IMR-90 (cell line): Measurements from ENCODE around the gene TAF8. TPM values are rescaled to one million over a fixed set of nuclear protein-coding genes. Genes with fewer than 3 reads are reported as not detected.
"Not testable (repeated sequence)": the region's sequence is repeated elsewhere in the genome, so short reads cannot be mapped to it uniquely, and the experiment has no call there.

Experiments used
- ATAC-seq: fragments of 200-7000 bp; cut with Tn5 transposase; 2 replicates; pipeline ENCODE4 v1.9.1; 2020; ENCODE audit warnings: low read depth, mild to moderate bottlenecking, moderate library complexity
- BruUV-seq: library from RNA; stranded (reverse); fragments of 400-500 nt; replicated peaks from 2 replicates; lab custom pipeline; 2021; lab: Mats Ljungman, UMichigan
- CTCF ChIA-PET: fragments of 300-600 bp; formaldehyde crosslinking; extraction: SDS; loops from one replicate; lab custom pipeline; 2021; ENCODE audit warnings: antibody characterized with exemption; lab: Yijun Ruan, JAX
- POLR2A ChIA-PET: fragments of 300-600 bp; sonication (Branson Sonifier 250); formaldehyde crosslinking; loops from one replicate; lab custom pipeline; 2022; ENCODE audit warnings: antibody characterized with exemption; ENCODE audit not compliant: unreplicated experiment; lab: Charles Lee
- DNase-seq: peaks from one replicate; pipeline ENCODE4 v3.0.0; 2013
- H2AFZ ChIP-seq: replicated peaks from 2 replicates; pipeline ENCODE3; 2013; ENCODE audit warnings: low read length, mild to moderate bottlenecking; ENCODE audit not compliant: poor library complexity
- H2AK5ac ChIP-seq: 2 replicates; pipeline ENCODE4 v1.6.1; 2013; ENCODE audit warnings: low read depth, low read length, inconsistent platforms
- H2AK9ac ChIP-seq: replicated peaks from 2 replicates; pipeline ENCODE3; 2013; ENCODE audit warnings: mild to moderate bottlenecking, low read depth, low read length, moderate library complexity; ENCODE audit not compliant: poor library complexity
- H2BK120ac ChIP-seq: 2 replicates; pipeline ENCODE4 v1.6.1; 2013; ENCODE audit warnings: low read depth, low read length, inconsistent platforms
- H2BK15ac ChIP-seq: 3 replicates; pipeline ENCODE4 v1.6.1; 2013; ENCODE audit warnings: low read depth, low read length, inconsistent platforms
- H2BK20ac ChIP-seq: 2 replicates; pipeline ENCODE4 v1.6.1; 2013; ENCODE audit warnings: low read depth, mild to moderate bottlenecking, inconsistent platforms, low read length, moderate library complexity
- H2BK5ac ChIP-seq: 2 replicates; pipeline ENCODE4 v1.6.1; 2013; ENCODE audit warnings: mild to moderate bottlenecking, low read depth, low read length, inconsistent platforms; ENCODE audit not compliant: poor library complexity, severe bottlenecking
- H3K14ac ChIP-seq: replicated peaks from 2 replicates; pipeline ENCODE4 v1.6.1; 2013; ENCODE audit warnings: low read depth, low read length, inconsistent platforms
- H3K18ac ChIP-seq: 2 replicates; pipeline ENCODE4 v1.6.1; 2013; ENCODE audit warnings: low read depth, low read length, control low read depth
- H3K23ac ChIP-seq: 2 replicates; pipeline ENCODE4 v1.6.1; 2013; ENCODE audit warnings: low read depth, low read length, inconsistent platforms
- H3K27ac ChIP-seq: 2 replicates; pipeline ENCODE4 v1.5.1; 2013; ENCODE audit warnings: mild to moderate bottlenecking, control low read depth, low read length; ENCODE audit not compliant: insufficient read depth
- H3K27me3 ChIP-seq: 2 replicates; pipeline ENCODE4 v1.6.1; 2013; ENCODE audit warnings: low read length; ENCODE audit not compliant: control insufficient read depth, insufficient read depth
- H3K36me3 ChIP-seq: 2 replicates; pipeline ENCODE4 v1.6.1; 2013; ENCODE audit warnings: low read length, mixed read lengths; ENCODE audit not compliant: control insufficient read depth, insufficient read depth
- H3K4ac ChIP-seq: 2 replicates; pipeline ENCODE4 v1.6.1; 2013; ENCODE audit warnings: low read depth, low read length, inconsistent platforms
- H3K4me1 ChIP-seq: 2 replicates; pipeline ENCODE4 v1.6.1; 2013; ENCODE audit warnings: low read length, mixed read lengths; ENCODE audit not compliant: control insufficient read depth, insufficient read depth
- H3K4me2 ChIP-seq: 2 replicates; pipeline ENCODE4 v1.6.1; 2013; ENCODE audit warnings: low read depth, mild to moderate bottlenecking, control low read depth, low read length, moderate library complexity
- H3K4me3 ChIP-seq: 2 replicates; pipeline ENCODE4 v1.5.1; 2013; ENCODE audit warnings: low read depth, mild to moderate bottlenecking, control low read depth, low read length, moderate library complexity; ENCODE audit not compliant: insufficient read depth
- H3K56ac ChIP-seq: 2 replicates; pipeline ENCODE4 v1.6.1; 2013; ENCODE audit warnings: low read length, inconsistent platforms; ENCODE audit not compliant: insufficient read depth; ENCODE audit errors: extremely low read depth
- H3K79me1 ChIP-seq, 2 experiments: 2 replicates each; pipeline ENCODE4 v1.6.1; 2013; ENCODE audit warnings: low read length in 2 of 2, inconsistent platforms in 1 of 2, low read depth in 1 of 2
- H3K9ac ChIP-seq: 2 replicates; pipeline ENCODE4 v1.6.1; 2013; ENCODE audit warnings: low read depth, low read length, control low read depth
- H3K9me1 ChIP-seq: 2 replicates; pipeline ENCODE4 v1.6.1; 2013; ENCODE audit warnings: low read length, inconsistent platforms; ENCODE audit not compliant: insufficient read depth
- H3K9me3 ChIP-seq: 2 replicates; pipeline ENCODE4 v1.6.1; 2013; ENCODE audit warnings: low read length; ENCODE audit not compliant: control insufficient read depth, insufficient read depth
- H4K20me1 ChIP-seq: 2 replicates; pipeline ENCODE4 v1.6.1; 2013; ENCODE audit warnings: low read length, inconsistent platforms; ENCODE audit not compliant: insufficient read depth
- H4K5ac ChIP-seq: 2 replicates; pipeline ENCODE4 v1.6.1; 2013; ENCODE audit warnings: mild to moderate bottlenecking, low read depth, low read length, control low read depth
- H4K8ac ChIP-seq, 2 experiments: 2 replicates each; pipeline ENCODE4 v1.6.1; 2013; ENCODE audit warnings: low read depth in 2 of 2, low read length in 2 of 2, control low read depth in 1 of 2, inconsistent platforms in 1 of 2
- H4K91ac ChIP-seq: 2 replicates; pipeline ENCODE4 v1.6.1; 2013; ENCODE audit warnings: low read depth, low read length, inconsistent platforms; ENCODE audit not compliant: insufficient read depth
- WGBS, 2 experiments: methylation state at CpG; one replicate each; pipeline versions ENCODE4 v1.1.5 to v1.1.7; 2013; ENCODE audit warnings: missing lambda C conversion rate in 2 of 2; ENCODE audit not compliant: insufficient read length in 1 of 2; ENCODE audit errors: extremely low coverage in 2 of 2; 5-methylcytosine and 5-hydroxymethylcytosine counted together
- dilution Hi-C: fragments of 300-500 bp; cut with HindIII; formaldehyde crosslinking; loops from one replicate; pipeline ENCODE4 v1.14.3; 2018; ENCODE audit warnings: low sequenced_read_pairs; ENCODE audit not compliant: unreplicated experiment
- in situ Hi-C: fragments of 300-500 bp; cut with MboI; formaldehyde crosslinking; loops from 3 replicates; pipeline ENCODE4 v1.14.3; 2019; ENCODE audit warnings: low sequenced_read_pairs, inconsistent platforms, mixed read lengths
- intact Hi-C: fragments of 100-400 bp; cut with micrococcal nuclease; formaldehyde crosslinking; loops from 2 replicates; pipeline ENCODE4 v1.10.0; 2022
- polyA plus RNA-seq, 3 experiments: library from polyadenylated mRNA; depleted of rRNA; stranded (reverse); fragments of >200 nt; gene quantifications; 2 replicates each; pipeline ENCODE4 v1.2.3, GENCODE V29; 2012; ENCODE audit warnings: low replicate concordance in 1 of 3
- total RNA-seq: library from RNA; depleted of rRNA; stranded (reverse); fragments of >200 nt; gene quantifications from 2 replicates; pipeline ENCODE4 v1.2.3, GENCODE V29; 2012

TAF8 gene
- total and polyA plus RNA-seq, 2 of the 4 experiments (the other 2 are of a cell fraction): 14.3 to 22.8 TPM

GRCh38 chr6:42037669-42038068 is 12.7 kb upstream of the TAF8 start:
- H4K20me1 ChIP-seq, H2BK120ac ChIP-seq, POLR2A ChIA-PET, H3K56ac ChIP-seq, ATAC-seq, H2BK15ac ChIP-seq, H2AK5ac ChIP-seq, H3K79me1 ChIP-seq, intact Hi-C loops, H3K27me3 ChIP-seq, dilution Hi-C loops, H3K4me2 ChIP-seq, H3K9me3 ChIP-seq, H4K8ac ChIP-seq, DNase-seq, H4K91ac ChIP-seq, H3K27ac ChIP-seq, H3K4ac ChIP-seq, H4K5ac ChIP-seq, H2AFZ ChIP-seq, H3K9me1 ChIP-seq, H3K4me3 ChIP-seq, CTCF ChIA-PET, H3K4me1 ChIP-seq, H2BK5ac ChIP-seq, H3K18ac ChIP-seq, H3K36me3 ChIP-seq, in situ Hi-C loops, H2AK9ac ChIP-seq, H3K14ac ChIP-seq, H3K9ac ChIP-seq, H3K23ac ChIP-seq, H2BK20ac ChIP-seq, BruUV-seq: not testable (repeated sequence)
- 96% methylated on average over 5 of the region's 15 CpGs; no CpG with 5 or more reads in 1 of the 2 experiments for WGBS, 2 experiments
